Nephron progenitor cell (in vitro differentiated cells): Measurements from ENCODE around the gene CSNK1D.
"Not testable (repeated sequence)": the region's sequence is repeated elsewhere in the genome, so short reads cannot be mapped to it uniquely, and the experiment has no call there.

ENCODE experiments used
- DNase-seq: peaks from one replicate; pipeline ENCODE4 v3.0.0; 2021
- H3K27ac Mint-ChIP-seq: 2 replicates; pipeline ENCODE4 v1.8.0; 2021; ENCODE audit warnings: mild to moderate bottlenecking, moderate library complexity, mixed read lengths
- H3K27me3 Mint-ChIP-seq: 2 replicates; pipeline ENCODE4 v1.8.0; 2021; ENCODE audit warnings: mild to moderate bottlenecking, low read depth, mixed read lengths; ENCODE audit not compliant: poor library complexity
- H3K36me3 Mint-ChIP-seq: 2 replicates; pipeline ENCODE4 v1.8.0; 2021; ENCODE audit warnings: low read depth, mixed read lengths
- H3K4me1 Mint-ChIP-seq: 2 replicates; pipeline ENCODE4 v1.8.0; 2021; ENCODE audit warnings: mixed read lengths
- H3K4me3 Mint-ChIP-seq: 2 replicates; pipeline ENCODE4 v1.8.0; 2021; ENCODE audit warnings: mild to moderate bottlenecking, moderate library complexity, mixed read lengths
- H3K9me3 Mint-ChIP-seq: 2 replicates; pipeline ENCODE4 v1.8.0; 2021; ENCODE audit warnings: mild to moderate bottlenecking, moderate library complexity, mixed read lengths
- CTCF ChIP-seq: fragments of 200-600 bp; sonication (generic); IDR thresholded peaks from 2 replicates; pipeline ENCODE4 v1.5.0; 2021; ENCODE audit warnings: antibody characterized with exemption

CSNK1D gene

GRCh38 chr17:82256242-82256885 lies 17.1 kb downstream of the CSNK1D start:
- H3K4me3 Mint-ChIP-seq: no peak overlapping the region
- H3K36me3 Mint-ChIP-seq: peaks cover 84% of the 10 kb centered on the region
- no peaks in the 10 kb centered on the region for H3K4me1 Mint-ChIP-seq

GRCh38 chr17:82255402-82255972 lies 18.0 kb downstream of the CSNK1D start:
- Mint-ChIP-seq H3K9me3 (no peaks in the 10 kb centered on the region), H3K4me3 (no peak overlapping the region), H3K27me3 (peaks cover 2% of the 10 kb centered on the region), H3K4me1 (no peaks in the 10 kb centered on the region), H3K27ac (peak overlapping the region; percentile 94), H3K36me3 (peaks cover 84% of the 10 kb centered on the region)
- no peak for TF ChIP-seq CTCF
- DNase-seq: no peak

More at GRCh38 chr17:82256242-82256885, 17.1 kb downstream of the CSNK1D start:
- no peak for TF ChIP-seq CTCF
- Mint-ChIP-seq H3K27ac (peak overlapping the region; percentile 94), H3K9me3 (no peaks in the 10 kb centered on the region), H3K27me3 (peaks cover 2% of the 10 kb centered on the region)
- DNase-seq: no peak

GRCh38 chr17:82254746-82255145 lies 18.8 kb downstream of the CSNK1D start:
- H3K36me3 Mint-ChIP-seq: peaks cover 76% of the 10 kb centered on the region
- DNase-seq, H3K27me3 Mint-ChIP-seq, H3K27ac Mint-ChIP-seq, H3K9me3 Mint-ChIP-seq, H3K4me3 Mint-ChIP-seq, H3K4me1 Mint-ChIP-seq: not testable (repeated sequence)

GRCh38 chr17:82254096-82254495 lies 19.4 kb downstream of the CSNK1D start:
- H3K9me3 Mint-ChIP-seq, H3K4me1 Mint-ChIP-seq, DNase-seq, H3K27me3 Mint-ChIP-seq, H3K27ac Mint-ChIP-seq, H3K4me3 Mint-ChIP-seq: not testable (repeated sequence)
- peaks cover 71% of the 10 kb centered on the region for H3K36me3 Mint-ChIP-seq

- H3K4me1 Mint-ChIP-seq: no peaks in the 10 kb centered on the region
- no peaks in the 10 kb centered on the region for H3K9me3 Mint-ChIP-seq
- no peak for DNase-seq
- no peak overlapping the region for H3K27ac Mint-ChIP-seq
- H3K36me3 Mint-ChIP-seq: peaks cover 71% of the 10 kb centered on the region
- peaks cover 2% of the 10 kb centered on the region for H3K27me3 Mint-ChIP-seq
- no peak overlapping the region for H3K4me3 Mint-ChIP-seq
- no peak for TF ChIP-seq CTCF
Observed at GRCh38 chr17:82253179-82253544, 20.3 kb downstream of the CSNK1D start.

GRCh38 chr17:82252511-82253178 lies 20.9 kb downstream of the CSNK1D start:
- H3K27ac Mint-ChIP-seq: peak overlapping the region; percentile 78
- H3K9me3 Mint-ChIP-seq: no peaks in the 10 kb centered on the region
- no peak for TF ChIP-seq CTCF
- no peaks in the 10 kb centered on the region for H3K4me1 Mint-ChIP-seq
- peaks cover under 1% of the 10 kb centered on the region for H3K27me3 Mint-ChIP-seq
- H3K36me3 Mint-ChIP-seq: peaks cover 73% of the 10 kb centered on the region
- DNase-seq: no peak
- no peak overlapping the region for H3K4me3 Mint-ChIP-seq
